GM23338 (cell line): Measurements from ENCODE around the gene SNRNP35. TPM values are rescaled to one million over a fixed set of nuclear protein-coding genes. Genes with fewer than 3 reads are reported as not detected.

Experiments used
- ATAC-seq: fragments of 200-7000 bp; cut with Tn5 transposase; 3 replicates; pipeline ENCODE4 v1.9.1; 2020
- DNase-seq: peaks from one replicate; pipeline ENCODE4 v3.0.0-alpha.2; 2015; ENCODE audit warnings: low spot score
- H2AFZ ChIP-seq: fragments of 200-600 bp; sonication (generic); 2 replicates; pipeline ENCODE4 v1.8.0; 2016; ENCODE audit warnings: antibody characterized with exemption, mild to moderate bottlenecking, moderate library complexity
- H3F3A ChIP-seq: fragments of 200-600 bp; sonication (generic); replicated peaks from 2 replicates; pipeline ENCODE4 v1.8.0; 2017; ENCODE audit warnings: antibody characterized with exemption, mixed run types, low read depth
- H3K27ac ChIP-seq: fragments of 200-600 bp; sonication (generic); 2 replicates; pipeline ENCODE4 v1.6.1; 2016; ENCODE audit warnings: low read depth
- H3K27me3 ChIP-seq: fragments of 200-600 bp; sonication (generic); 2 replicates; pipeline ENCODE4 v1.8.0; 2016; ENCODE audit warnings: mild to moderate bottlenecking, mixed run types, moderate library complexity; ENCODE audit not compliant: insufficient read depth
- H3K36me3 ChIP-seq: fragments of 200-600 bp; sonication (generic); 2 replicates; pipeline ENCODE4 v1.8.0; 2016; ENCODE audit warnings: mild to moderate bottlenecking; ENCODE audit not compliant: insufficient read depth
- H3K4me1 ChIP-seq: fragments of 200-600 bp; sonication (generic); 2 replicates; pipeline ENCODE4 v1.8.0; 2016; ENCODE audit warnings: mild to moderate bottlenecking, moderate library complexity; ENCODE audit not compliant: insufficient read depth
- H3K4me2 ChIP-seq: fragments of 200-600 bp; sonication (generic); 2 replicates; pipeline ENCODE4 v1.7.1; 2017; ENCODE audit warnings: mixed run types
- H3K4me3 ChIP-seq: fragments of 200-600 bp; sonication (generic); 2 replicates; pipeline ENCODE4 v1.6.1; 2016; ENCODE audit warnings: mixed run types
- H3K79me2 ChIP-seq: fragments of 200-600 bp; sonication (generic); replicated peaks from 2 replicates; pipeline ENCODE4 v1.8.0; 2017; ENCODE audit warnings: mild to moderate bottlenecking; ENCODE audit not compliant: insufficient read depth
- H3K9me2 ChIP-seq: fragments of 200-600 bp; sonication (generic); 2 replicates; pipeline ENCODE4 v1.8.0; 2017; ENCODE audit not compliant: insufficient read depth
- H4K20me1 ChIP-seq: fragments of 200-600 bp; sonication (generic); replicated peaks from 2 replicates; pipeline ENCODE4 v1.8.0; 2017; ENCODE audit warnings: mild to moderate bottlenecking; ENCODE audit not compliant: insufficient read depth
- H3K27ac Mint-ChIP-seq: 2 replicates; pipeline ENCODE4 v1.8.0; 2020; ENCODE audit warnings: inconsistent platforms, mild to moderate bottlenecking, moderate library complexity, mixed read lengths
- H3K27me3 Mint-ChIP-seq: 3 replicates; pipeline ENCODE4 v1.8.0; 2022; ENCODE audit warnings: low read depth, mild to moderate bottlenecking, moderate library complexity, mixed read lengths, inconsistent platforms; ENCODE audit not compliant: insufficient read depth, poor library complexity
- H3K36me3 Mint-ChIP-seq: 3 replicates; pipeline ENCODE4 v1.8.0; 2021; ENCODE audit warnings: low read depth, mild to moderate bottlenecking, inconsistent platforms, moderate library complexity, mixed read lengths
- H3K4me1 Mint-ChIP-seq: 3 replicates; pipeline ENCODE4 v1.8.0; 2020; ENCODE audit warnings: mild to moderate bottlenecking, inconsistent platforms, mixed read lengths
- H3K4me3 Mint-ChIP-seq: 3 replicates; pipeline ENCODE4 v1.8.0; 2021; ENCODE audit warnings: moderate library complexity, mild to moderate bottlenecking, inconsistent platforms, mixed read lengths
- H3K9me3 Mint-ChIP-seq: 3 replicates; pipeline ENCODE4 v1.8.0; 2020; ENCODE audit warnings: moderate library complexity, mild to moderate bottlenecking, inconsistent platforms, mixed read lengths
- EZH2 ChIP-seq: fragments of 200-600 bp; sonication (generic); IDR thresholded peaks from one replicate; pipeline ENCODE4 v1.8.0; 2017; ENCODE audit warnings: antibody characterized with exemption, mild to moderate bottlenecking, low read depth; ENCODE audit not compliant: unreplicated experiment
- POLR2AphosphoS5 ChIP-seq: IDR thresholded peaks from 2 replicates; pipeline ENCODE4 v1.6.1; 2016; ENCODE audit warnings: antibody characterized with exemption, low read depth
- ZNF114 ChIP-seq: fragments of 250-450 bp; sonication (Bioruptor Pico); IDR thresholded peaks from 2 replicates; pipeline ENCODE4 v1.5.0; 2020; ENCODE audit warnings: mild to moderate bottlenecking, moderate library complexity
- ZNF331 ChIP-seq: fragments of 250-450 bp; sonication (Bioruptor Pico); IDR thresholded peaks from 2 replicates; pipeline ENCODE4 v1.5.0; 2020; ENCODE audit warnings: low read depth, mild to moderate bottlenecking, moderate library complexity
- polyA plus RNA-seq: library from polyadenylated mRNA; unstranded; fragments of >200 nt; fragmentation: Nextera tagmentation; extraction: Ambion mirVana; gene quantifications from 2 replicates; pipeline ENCODE4 v1.2.1, GENCODE V29; 2016
- total RNA-seq: library from RNA; depleted of rRNA; stranded (reverse); fragments of >200 nt; shearing (Covaris generic); gene quantifications from 2 replicates; pipeline ENCODE4 v1.2.3, GENCODE V29; 2014
- TF ChIP-seq, protein P1 (sequence below): fragments of 250-450 bp; sonication (Bioruptor Pico); IDR thresholded peaks from 2 replicates; pipeline ENCODE4 v1.5.0; 2020; ENCODE audit warnings: mild to moderate bottlenecking, moderate library complexity
- TF ChIP-seq, protein P2 (sequence below): IDR thresholded peaks from one replicate; pipeline ENCODE4 v1.6.1; 2018; ENCODE audit warnings: antibody characterized with exemption; ENCODE audit not compliant: unreplicated experiment
- TF ChIP-seq, protein P3 (sequence below), 2 experiments: fragments of 200-600 bp in 1 of 2; sonication (generic) in 1 of 2; conservative IDR thresholded peaks; 2 replicates each; pipeline versions ENCODE4 v1.5.1 to v1.6.1; 2016 to 2017; ENCODE audit warnings: antibody characterized with exemption in 2 of 2, low read depth in 2 of 2, mild to moderate bottlenecking in 2 of 2, moderate library complexity in 1 of 2

SNRNP35 gene
- total and polyA plus RNA-seq, 2 experiments from 2014 or later, result 8.4 to 38.4 TPM

DNA sequence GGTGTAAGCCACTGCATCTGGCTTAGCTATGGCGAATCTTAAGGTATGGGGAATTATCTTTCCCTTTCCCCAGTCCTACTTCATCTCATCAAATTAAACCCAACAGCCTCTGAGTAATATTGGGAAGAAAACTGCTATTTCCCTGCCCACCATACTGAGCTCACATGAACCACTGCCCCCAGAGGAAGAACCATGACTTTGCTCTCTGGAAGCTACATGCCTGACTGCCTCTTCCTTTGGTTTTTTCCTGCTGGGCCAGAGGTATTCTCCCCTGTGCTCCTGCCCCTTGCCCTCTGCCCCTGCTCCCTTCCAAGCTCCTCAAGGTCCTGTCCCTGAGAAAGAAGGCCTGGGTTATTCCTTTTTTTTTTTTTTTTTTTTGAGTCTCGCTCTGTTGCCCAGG lies 36.6 kb upstream of the SNRNP35 start:
- Mint-ChIP-seq H3K9me3 (peaks cover 10% of the 10 kb centered on the region), H3K4me1 (no peaks in the 10 kb centered on the region), H3K36me3 (no peaks in the 10 kb centered on the region), H3K27ac (no peak overlapping the region), H3K4me3 (no peak overlapping the region), H3K27me3 (no peaks in the 10 kb centered on the region)
- Histone ChIP-seq H3K4me3 (no peak overlapping the region), H3K36me3 (no peaks in the 10 kb centered on the region), H3K9me2 (no peaks in the 10 kb centered on the region), H3K79me2 (no peaks in the 10 kb centered on the region), H3K4me2 (no peak overlapping the region), H4K20me1 (no peaks in the 10 kb centered on the region), H3K4me1 (no peaks in the 10 kb centered on the region), H3K27ac (no peak overlapping the region), H3F3A (no peaks in the 10 kb centered on the region), H3K27me3 (no peaks in the 10 kb centered on the region), H2AFZ (no peak overlapping the region)
- ATAC-seq (peak; percentile 68), DNase-seq (peak; percentile 24)
- TF ChIP-seq, protein P1, sequence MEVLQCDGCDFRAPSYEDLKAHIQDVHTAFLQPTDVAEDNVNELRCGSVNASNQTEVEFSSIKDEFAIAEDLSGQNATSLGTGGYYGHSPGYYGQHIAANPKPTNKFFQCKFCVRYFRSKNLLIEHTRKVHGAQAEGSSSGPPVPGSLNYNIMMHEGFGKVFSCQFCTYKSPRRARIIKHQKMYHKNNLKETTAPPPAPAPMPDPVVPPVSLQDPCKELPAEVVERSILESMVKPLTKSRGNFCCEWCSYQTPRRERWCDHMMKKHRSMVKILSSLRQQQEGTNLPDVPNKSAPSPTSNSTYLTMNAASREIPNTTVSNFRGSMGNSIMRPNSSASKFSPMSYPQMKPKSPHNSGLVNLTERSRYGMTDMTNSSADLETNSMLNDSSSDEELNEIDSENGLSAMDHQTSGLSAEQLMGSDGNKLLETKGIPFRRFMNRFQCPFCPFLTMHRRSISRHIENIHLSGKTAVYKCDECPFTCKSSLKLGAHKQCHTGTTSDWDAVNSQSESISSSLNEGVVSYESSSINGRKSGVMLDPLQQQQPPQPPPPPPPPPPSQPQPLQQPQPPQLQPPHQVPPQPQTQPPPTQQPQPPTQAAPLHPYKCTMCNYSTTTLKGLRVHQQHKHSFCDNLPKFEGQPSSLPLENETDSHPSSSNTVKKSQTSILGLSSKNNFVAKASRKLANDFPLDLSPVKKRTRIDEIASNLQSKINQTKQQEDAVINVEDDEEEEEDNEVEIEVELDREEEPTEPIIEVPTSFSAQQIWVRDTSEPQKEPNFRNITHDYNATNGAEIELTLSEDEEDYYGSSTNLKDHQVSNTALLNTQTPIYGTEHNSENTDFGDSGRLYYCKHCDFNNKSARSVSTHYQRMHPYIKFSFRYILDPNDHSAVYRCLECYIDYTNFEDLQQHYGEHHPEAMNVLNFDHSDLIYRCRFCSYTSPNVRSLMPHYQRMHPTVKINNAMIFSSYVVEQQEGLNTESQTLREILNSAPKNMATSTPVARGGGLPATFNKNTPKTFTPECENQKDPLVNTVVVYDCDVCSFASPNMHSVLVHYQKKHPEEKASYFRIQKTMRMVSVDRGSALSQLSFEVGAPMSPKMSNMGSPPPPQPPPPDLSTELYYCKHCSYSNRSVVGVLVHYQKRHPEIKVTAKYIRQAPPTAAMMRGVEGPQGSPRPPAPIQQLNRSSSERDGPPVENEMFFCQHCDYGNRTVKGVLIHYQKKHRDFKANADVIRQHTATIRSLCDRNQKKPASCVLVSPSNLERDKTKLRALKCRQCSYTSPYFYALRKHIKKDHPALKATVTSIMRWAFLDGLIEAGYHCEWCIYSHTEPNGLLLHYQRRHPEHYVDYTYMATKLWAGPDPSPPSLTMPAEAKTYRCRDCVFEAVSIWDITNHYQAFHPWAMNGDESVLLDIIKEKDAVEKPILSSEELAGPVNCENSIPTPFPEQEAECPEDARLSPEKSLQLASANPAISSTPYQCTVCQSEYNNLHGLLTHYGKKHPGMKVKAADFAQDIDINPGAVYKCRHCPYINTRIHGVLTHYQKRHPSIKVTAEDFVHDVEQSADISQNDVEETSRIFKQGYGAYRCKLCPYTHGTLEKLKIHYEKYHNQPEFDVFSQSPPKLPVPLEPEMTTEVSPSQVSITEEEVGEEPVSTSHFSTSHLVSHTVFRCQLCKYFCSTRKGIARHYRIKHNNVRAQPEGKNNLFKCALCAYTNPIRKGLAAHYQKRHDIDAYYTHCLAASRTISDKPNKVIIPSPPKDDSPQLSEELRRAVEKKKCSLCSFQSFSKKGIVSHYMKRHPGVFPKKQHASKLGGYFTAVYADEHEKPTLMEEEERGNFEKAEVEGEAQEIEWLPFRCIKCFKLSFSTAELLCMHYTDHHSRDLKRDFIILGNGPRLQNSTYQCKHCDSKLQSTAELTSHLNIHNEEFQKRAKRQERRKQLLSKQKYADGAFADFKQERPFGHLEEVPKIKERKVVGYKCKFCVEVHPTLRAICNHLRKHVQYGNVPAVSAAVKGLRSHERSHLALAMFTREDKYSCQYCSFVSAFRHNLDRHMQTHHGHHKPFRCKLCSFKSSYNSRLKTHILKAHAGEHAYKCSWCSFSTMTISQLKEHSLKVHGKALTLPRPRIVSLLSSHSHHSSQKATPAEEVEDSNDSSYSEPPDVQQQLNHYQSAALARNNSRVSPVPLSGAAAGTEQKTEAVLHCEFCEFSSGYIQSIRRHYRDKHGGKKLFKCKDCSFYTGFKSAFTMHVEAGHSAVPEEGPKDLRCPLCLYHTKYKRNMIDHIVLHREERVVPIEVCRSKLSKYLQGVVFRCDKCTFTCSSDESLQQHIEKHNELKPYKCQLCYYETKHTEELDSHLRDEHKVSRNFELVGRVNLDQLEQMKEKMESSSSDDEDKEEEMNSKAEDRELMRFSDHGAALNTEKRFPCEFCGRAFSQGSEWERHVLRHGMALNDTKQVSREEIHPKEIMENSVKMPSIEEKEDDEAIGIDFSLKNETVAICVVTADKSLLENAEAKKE (CRISPR knock-in tag), result no peak
- TF ChIP-seq ZNF114 (CRISPR knock-in tag), result no peak
- no peak for TF ChIP-seq POLR2AphosphoS5
- no peak for TF ChIP-seq EZH2
- TF ChIP-seq, protein P2, sequence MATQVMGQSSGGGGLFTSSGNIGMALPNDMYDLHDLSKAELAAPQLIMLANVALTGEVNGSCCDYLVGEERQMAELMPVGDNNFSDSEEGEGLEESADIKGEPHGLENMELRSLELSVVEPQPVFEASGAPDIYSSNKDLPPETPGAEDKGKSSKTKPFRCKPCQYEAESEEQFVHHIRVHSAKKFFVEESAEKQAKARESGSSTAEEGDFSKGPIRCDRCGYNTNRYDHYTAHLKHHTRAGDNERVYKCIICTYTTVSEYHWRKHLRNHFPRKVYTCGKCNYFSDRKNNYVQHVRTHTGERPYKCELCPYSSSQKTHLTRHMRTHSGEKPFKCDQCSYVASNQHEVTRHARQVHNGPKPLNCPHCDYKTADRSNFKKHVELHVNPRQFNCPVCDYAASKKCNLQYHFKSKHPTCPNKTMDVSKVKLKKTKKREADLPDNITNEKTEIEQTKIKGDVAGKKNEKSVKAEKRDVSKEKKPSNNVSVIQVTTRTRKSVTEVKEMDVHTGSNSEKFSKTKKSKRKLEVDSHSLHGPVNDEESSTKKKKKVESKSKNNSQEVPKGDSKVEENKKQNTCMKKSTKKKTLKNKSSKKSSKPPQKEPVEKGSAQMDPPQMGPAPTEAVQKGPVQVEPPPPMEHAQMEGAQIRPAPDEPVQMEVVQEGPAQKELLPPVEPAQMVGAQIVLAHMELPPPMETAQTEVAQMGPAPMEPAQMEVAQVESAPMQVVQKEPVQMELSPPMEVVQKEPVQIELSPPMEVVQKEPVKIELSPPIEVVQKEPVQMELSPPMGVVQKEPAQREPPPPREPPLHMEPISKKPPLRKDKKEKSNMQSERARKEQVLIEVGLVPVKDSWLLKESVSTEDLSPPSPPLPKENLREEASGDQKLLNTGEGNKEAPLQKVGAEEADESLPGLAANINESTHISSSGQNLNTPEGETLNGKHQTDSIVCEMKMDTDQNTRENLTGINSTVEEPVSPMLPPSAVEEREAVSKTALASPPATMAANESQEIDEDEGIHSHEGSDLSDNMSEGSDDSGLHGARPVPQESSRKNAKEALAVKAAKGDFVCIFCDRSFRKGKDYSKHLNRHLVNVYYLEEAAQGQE, result no peak
- no peak for TF ChIP-seq ZNF331 (CRISPR knock-in tag)
- TF ChIP-seq, protein P3, sequence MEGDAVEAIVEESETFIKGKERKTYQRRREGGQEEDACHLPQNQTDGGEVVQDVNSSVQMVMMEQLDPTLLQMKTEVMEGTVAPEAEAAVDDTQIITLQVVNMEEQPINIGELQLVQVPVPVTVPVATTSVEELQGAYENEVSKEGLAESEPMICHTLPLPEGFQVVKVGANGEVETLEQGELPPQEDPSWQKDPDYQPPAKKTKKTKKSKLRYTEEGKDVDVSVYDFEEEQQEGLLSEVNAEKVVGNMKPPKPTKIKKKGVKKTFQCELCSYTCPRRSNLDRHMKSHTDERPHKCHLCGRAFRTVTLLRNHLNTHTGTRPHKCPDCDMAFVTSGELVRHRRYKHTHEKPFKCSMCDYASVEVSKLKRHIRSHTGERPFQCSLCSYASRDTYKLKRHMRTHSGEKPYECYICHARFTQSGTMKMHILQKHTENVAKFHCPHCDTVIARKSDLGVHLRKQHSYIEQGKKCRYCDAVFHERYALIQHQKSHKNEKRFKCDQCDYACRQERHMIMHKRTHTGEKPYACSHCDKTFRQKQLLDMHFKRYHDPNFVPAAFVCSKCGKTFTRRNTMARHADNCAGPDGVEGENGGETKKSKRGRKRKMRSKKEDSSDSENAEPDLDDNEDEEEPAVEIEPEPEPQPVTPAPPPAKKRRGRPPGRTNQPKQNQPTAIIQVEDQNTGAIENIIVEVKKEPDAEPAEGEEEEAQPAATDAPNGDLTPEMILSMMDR (conservative IDR thresholded peaks at IDR 0.05; ENCODE audit: low read depth in 2 of 2), result peak; percentile 5 to 19; a peak in 1 of 4 replicates
